ENCODE measurements around the gene DNAJC12.
"Not testable (repeated sequence)": the region's sequence is repeated elsewhere in the genome, so short reads cannot be mapped to it uniquely, and the experiment has no call there.

DNAJC12 gene

DNA sequence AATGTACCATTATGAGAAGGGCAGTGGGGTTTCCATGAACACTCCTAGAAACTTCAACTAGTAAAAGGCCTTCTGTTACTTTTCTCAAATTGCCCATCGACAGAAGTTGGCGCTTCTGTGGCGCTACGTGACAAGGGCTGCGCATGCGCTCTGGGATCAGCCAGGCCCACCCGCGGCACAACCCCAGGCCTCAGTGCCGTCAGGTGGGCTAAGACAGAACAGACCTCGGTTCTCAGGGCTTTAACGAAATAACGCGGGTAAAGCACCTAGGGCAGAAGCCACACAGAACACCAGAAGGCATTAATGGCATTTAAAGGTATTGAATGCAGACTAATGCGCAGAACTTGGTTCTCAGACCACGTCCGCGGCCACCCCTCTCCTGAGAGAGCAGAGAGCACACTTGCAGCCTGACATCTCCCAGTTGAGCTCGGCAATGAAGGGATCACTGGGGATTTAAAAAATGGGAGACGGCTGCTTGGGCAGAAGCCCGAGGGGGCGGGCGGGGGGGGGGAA, 74.4 kb downstream of the DNAJC12 start:
- DNase-seq (ENCODE audit: low spot score) = peak; percentile 86

DNA sequence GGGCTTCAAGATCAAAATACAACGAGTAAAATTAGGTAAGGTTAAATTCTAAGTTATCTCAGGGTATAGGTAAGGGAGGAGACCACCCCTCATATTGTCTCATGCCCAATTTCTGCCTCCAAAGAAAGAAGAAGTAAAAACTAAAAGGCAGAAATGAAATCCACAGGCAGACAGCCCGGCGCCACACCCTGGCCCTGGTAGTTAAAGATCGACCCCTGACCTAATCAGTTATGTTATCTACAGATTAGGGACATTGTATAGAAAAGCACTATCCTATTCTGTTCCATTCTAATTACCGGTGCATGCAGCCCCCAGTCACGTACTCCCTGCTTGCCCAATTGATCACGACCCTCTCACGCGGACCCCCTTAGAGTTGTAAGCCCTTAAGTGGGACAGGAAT, 75.4 kb downstream of the DNAJC12 start:
- not testable (repeated sequence) for DNase-seq (ENCODE audit: low spot score)

DNA sequence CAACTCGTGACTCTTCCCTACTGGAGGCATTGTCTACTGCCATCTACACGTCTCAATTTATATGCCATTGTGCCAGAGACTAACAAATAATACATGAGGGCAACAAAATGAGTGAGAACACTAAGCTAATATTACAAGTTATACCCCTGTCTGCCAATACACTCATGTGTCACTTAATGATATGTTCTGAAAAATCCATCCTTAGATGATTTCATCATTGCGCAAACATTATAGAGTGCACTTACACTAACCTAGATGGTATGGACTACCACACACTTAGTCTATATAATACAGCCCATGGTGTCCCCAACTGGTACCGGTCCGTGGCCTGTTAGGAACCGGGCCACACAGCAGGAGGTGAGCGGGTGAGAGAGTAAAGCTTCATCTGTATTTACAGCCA, 77.7 kb downstream of the DNAJC12 start:
- DNase-seq (ENCODE audit: low spot score) = no peak
